CD1c-positive myeloid dendritic cell (primary cell): ENCODE data around the gene SLC25A18.
"Not testable (repeated sequence)": the region's sequence is repeated elsewhere in the genome, so short reads cannot be mapped to it uniquely, and the experiment has no call there.

Experiments
- DNase-seq: peaks from one replicate; pipeline ENCODE4 v3.0.0-alpha.2; 2016; ENCODE audit errors: extremely low spot score

Gene SLC25A18

GRCh38 chr22:17562906-17563870 lies at the start of gene SLC25A18:
Gene SLC25A18, plus strand, starts transcription at chr22:17563498. Its CDS starts 16,447 bp downstream, at chr22:17579945.
- DNase-seq, result no peak

GRCh38 chr22:17513612-17514011 lies 49.7 kb upstream of the SLC25A18 start:
- DNase-seq, result no peak

- DNase-seq, result no peak
These were observed 49.2 kb upstream of the SLC25A18 start for GRCh38 chr22:17514084-17514483.

- DNase-seq, result no peak
These were observed 44.9 kb upstream of the SLC25A18 start for GRCh38 chr22:17518406-17518805.

- not testable (repeated sequence) for DNase-seq
These were observed 41.3 kb upstream of the SLC25A18 start for GRCh38 chr22:17521971-17522370.

GRCh38 chr22:17523925-17524324 lies 39.4 kb upstream of the SLC25A18 start:
- DNase-seq, result no peak

GRCh38 chr22:17536269-17536668 lies 27.0 kb upstream of the SLC25A18 start:
- no peak for DNase-seq

- no peak for DNase-seq
These were observed 26.1 kb upstream of the SLC25A18 start for GRCh38 chr22:17537155-17537554.

GRCh38 chr22:17540481-17540880 lies 22.8 kb upstream of the SLC25A18 start:
- DNase-seq, result no peak

GRCh38 chr22:17541476-17541875 lies 21.8 kb upstream of the SLC25A18 start:
- DNase-seq, result no peak

- DNase-seq, result no peak
These were observed 20.8 kb upstream of the SLC25A18 start for GRCh38 chr22:17542452-17542851.

GRCh38 chr22:17548010-17548755 lies 15.1 kb upstream of the SLC25A18 start:
- no peak for DNase-seq

GRCh38 chr22:17548756-17549035 lies 14.6 kb upstream of the SLC25A18 start:
- no peak for DNase-seq

GRCh38 chr22:17549183-17549582 lies 14.1 kb upstream of the SLC25A18 start:
- DNase-seq, result no peak

GRCh38 chr22:17549655-17550054 lies 13.6 kb upstream of the SLC25A18 start:
- DNase-seq, result no peak

GRCh38 chr22:17552737-17553136 lies 10.6 kb upstream of the SLC25A18 start:
- no peak for DNase-seq

- no peak for DNase-seq
These were observed 8.5 kb upstream of the SLC25A18 start for GRCh38 chr22:17554814-17555213.

- DNase-seq, result no peak
These were observed 4.1 kb upstream of the SLC25A18 start for GRCh38 chr22:17559188-17559587.

GRCh38 chr22:17563936-17564391 lies 666 bp downstream of the SLC25A18 start:
- no peak for DNase-seq

- not testable (repeated sequence) for DNase-seq
These were observed 2.9 kb downstream of the SLC25A18 start for GRCh38 chr22:17566016-17566687.

GRCh38 chr22:17566776-17567175 lies 3.5 kb downstream of the SLC25A18 start:
- DNase-seq, result no peak

GRCh38 chr22:17569971-17570511 lies 6.7 kb downstream of the SLC25A18 start:
- peak; percentile 6 for DNase-seq
